Esophagus squamous epithelium (tissue), 5 donors: ENCODE measurements around the gene ZNRF1. TPM values are rescaled to one million over a fixed set of nuclear protein-coding genes. Genes with fewer than 3 reads are reported as not detected.

Experiments
- DNase-seq: peaks from one replicate; lab custom pipeline; 2025; lab: John Stamatoyannopoulos, UW
- H3K27ac ChIP-seq, 4 donors: fragments of 200-600 bp; sonication (generic); one replicate each; pipeline ENCODE4 v1.5.1; 2016 to 2019; ENCODE audit warnings: mild to moderate bottlenecking in 1 of 4
- H3K27me3 ChIP-seq, 4 donors: fragments of 200-600 bp; sonication (generic); 1 replicate in 3 of 4; 2 replicates in 1 of 4; pipeline versions ENCODE4 v1.5.1 to v1.6.0; 2017 to 2021; ENCODE audit warnings: antibody characterized with exemption in 1 of 4
- H3K36me3 ChIP-seq, 3 donors: fragments of 200-600 bp; sonication (generic); one replicate each; pipeline ENCODE4 v1.5.1; 2016 to 2019
- H3K4me1 ChIP-seq, 3 donors: fragments of 200-600 bp; sonication (generic); one replicate each; pipeline ENCODE4 v1.5.1; 2017 to 2019
- H3K4me3 ChIP-seq, 4 donors: fragments of 200-600 bp; sonication (generic); 1 replicate in 3 of 4; 2 replicates in 1 of 4; pipeline ENCODE4 v1.5.1; 2016 to 2019; ENCODE audit warnings: mild to moderate bottlenecking in 2 of 4, moderate library complexity in 1 of 4
- H3K9me3 ChIP-seq, 3 donors: fragments of 200-600 bp; sonication (generic); one replicate each; pipeline ENCODE4 v1.5.1; 2016 to 2019
- POLR2A ChIP-seq, 4 donors: fragments of 450-650 bp; IDR thresholded peaks; one replicate each; pipeline ENCODE4 v1.6.1; 2017; ENCODE audit warnings: antibody characterized with exemption in 4 of 4, mild to moderate bottlenecking in 4 of 4, moderate library complexity in 3 of 4
- WGBS, 2 donors: methylation state at CpG; one replicate each; pipeline ENCODE4 v1.1.5; 2018; 5-methylcytosine and 5-hydroxymethylcytosine counted together
- intact Hi-C: fragments of 100-400 bp; cut with DNase I; formaldehyde crosslinking; loops from one replicate; pipeline ENCODE4 v1.15.0; 2022
- total RNA-seq, 4 donors: library from RNA; depleted of rRNA; stranded (reverse); fragments of >200 nt; gene quantifications; one replicate each; pipeline ENCODE4 v1.1.0, GENCODE V29; 2016
- TF ChIP-seq, protein P1 (sequence below), 6 experiments: fragments of 450-650 bp in 4 of 6; fragments of 200-600 bp in 2 of 6; sonication (generic) in 2 of 6; IDR thresholded peaks; one replicate each; pipeline ENCODE4 v1.5.1; 2016 to 2019; ENCODE audit warnings: antibody characterized with exemption in 6 of 6, mild to moderate bottlenecking in 4 of 6, moderate library complexity in 4 of 6
- donor health status: DM: yes; HTN: yes; CAD: no.

Gene ZNRF1
- total RNA-seq, 4 donors from 2014 or later = 28.0 to 67.4 (median 33.5) TPM

DNA sequence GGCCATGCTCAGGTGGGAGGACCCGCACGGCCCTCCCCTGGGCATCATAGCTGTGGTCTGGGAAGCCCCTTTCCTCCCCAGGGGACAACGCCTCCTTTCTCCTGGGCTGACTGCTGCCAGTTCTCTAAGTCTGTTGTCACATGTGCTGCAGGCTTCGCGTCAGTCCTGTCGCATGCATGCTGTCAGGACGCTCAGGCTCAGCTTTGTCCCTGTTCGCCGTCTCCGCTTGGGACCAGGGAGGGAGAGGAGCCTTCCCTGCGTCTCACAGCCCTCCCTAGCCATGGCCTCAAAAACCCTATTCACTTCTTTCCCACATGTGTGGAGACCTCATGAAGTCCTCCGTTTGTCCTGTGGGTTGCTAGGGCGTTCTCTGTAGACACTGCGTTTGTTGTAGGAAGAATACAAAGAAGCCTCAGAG, 96.4 kb downstream of the ZNRF1 start:
- no peaks in the 10 kb centered on the region for H3K27me3 ChIP-seq
- no peak for DNase-seq
- no peak overlapping the region for H3K4me3 ChIP-seq
- intact Hi-C loops = no loop called here
- peaks cover 43 to 80% (median 45%) of the 10 kb centered on the region in 3 donors for H3K4me1 ChIP-seq
- peaks cover 0 to 26% (median 0%) of the 10 kb centered on the region in 3 donors for H3K36me3 ChIP-seq
- H3K9me3 ChIP-seq = no peaks in the 10 kb centered on the region
- peak overlapping the region in 1 of 4 donors; percentile 78 for H3K27ac ChIP-seq
- WGBS, 2 donors = 86 to 89% methylated on average over 4 to 13 of the region's 14 CpGs
- no peak for TF ChIP-seq POLR2A (IDR thresholded peaks at IDR 0.05)
- TF ChIP-seq, protein P1, sequence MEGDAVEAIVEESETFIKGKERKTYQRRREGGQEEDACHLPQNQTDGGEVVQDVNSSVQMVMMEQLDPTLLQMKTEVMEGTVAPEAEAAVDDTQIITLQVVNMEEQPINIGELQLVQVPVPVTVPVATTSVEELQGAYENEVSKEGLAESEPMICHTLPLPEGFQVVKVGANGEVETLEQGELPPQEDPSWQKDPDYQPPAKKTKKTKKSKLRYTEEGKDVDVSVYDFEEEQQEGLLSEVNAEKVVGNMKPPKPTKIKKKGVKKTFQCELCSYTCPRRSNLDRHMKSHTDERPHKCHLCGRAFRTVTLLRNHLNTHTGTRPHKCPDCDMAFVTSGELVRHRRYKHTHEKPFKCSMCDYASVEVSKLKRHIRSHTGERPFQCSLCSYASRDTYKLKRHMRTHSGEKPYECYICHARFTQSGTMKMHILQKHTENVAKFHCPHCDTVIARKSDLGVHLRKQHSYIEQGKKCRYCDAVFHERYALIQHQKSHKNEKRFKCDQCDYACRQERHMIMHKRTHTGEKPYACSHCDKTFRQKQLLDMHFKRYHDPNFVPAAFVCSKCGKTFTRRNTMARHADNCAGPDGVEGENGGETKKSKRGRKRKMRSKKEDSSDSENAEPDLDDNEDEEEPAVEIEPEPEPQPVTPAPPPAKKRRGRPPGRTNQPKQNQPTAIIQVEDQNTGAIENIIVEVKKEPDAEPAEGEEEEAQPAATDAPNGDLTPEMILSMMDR (IDR thresholded peaks at IDR 0.05) = no peak

DNA sequence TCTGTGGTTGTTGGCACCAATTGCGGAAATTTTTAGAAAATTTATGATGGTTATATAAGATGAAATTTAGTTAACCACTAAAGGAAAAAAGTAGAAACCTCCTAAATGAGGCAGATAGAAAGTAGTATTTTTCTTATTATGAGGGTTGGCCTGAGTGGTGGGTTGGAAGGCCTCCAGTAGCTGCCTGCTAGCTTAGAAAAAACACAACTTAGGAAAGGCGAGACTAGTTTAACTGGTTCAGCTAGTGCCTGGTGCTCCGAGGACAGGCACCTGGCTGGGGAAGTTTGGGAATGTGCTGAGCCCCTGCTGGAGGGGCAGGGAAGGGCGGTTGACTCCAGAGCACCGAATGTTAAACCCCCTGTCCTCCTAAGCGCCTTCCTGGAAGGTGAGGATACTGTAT, 97.8 kb downstream of the ZNRF1 start:
- Histone ChIP-seq H3K9me3 (no peaks in the 10 kb centered on the region), H3K4me1 (peaks cover 44 to 76% (median 47%) of the 10 kb centered on the region in 3 donors), H3K4me3 (no peak overlapping the region), H3K27ac (peak overlapping the region; percentile 54 to 82 (median 69)), H3K27me3 (no peaks in the 10 kb centered on the region), H3K36me3 (peaks cover 0 to 26% (median 0%) of the 10 kb centered on the region in 3 donors)
- no peak for TF ChIP-seq POLR2A (IDR thresholded peaks at IDR 0.05)
- TF ChIP-seq, protein P1 (IDR thresholded peaks at IDR 0.05) = peak in 5 of 6 experiments; percentile 34 to 81 (median 64)
- intact Hi-C loops = no loop called here
- WGBS, 2 donors = 40 to 46% methylated on average over 6 of the region's 6 CpGs
- DNase-seq = no peak

- Histone ChIP-seq H3K4me1 (peaks cover 43 to 71% (median 47%) of the 10 kb centered on the region in 3 donors), H3K27me3 (no peaks in the 10 kb centered on the region), H3K27ac (peak overlapping the region; percentile 54 to 82 (median 69)), H3K9me3 (no peaks in the 10 kb centered on the region), H3K4me3 (no peak overlapping the region), H3K36me3 (peaks cover 0 to 26% (median 0%) of the 10 kb centered on the region in 3 donors)
- 79 to 80% methylated on average over 8 of the region's 10 CpGs for WGBS, 2 donors
- no peak for DNase-seq
- no peak for TF ChIP-seq POLR2A (IDR thresholded peaks at IDR 0.05)
- TF ChIP-seq, protein P1 (IDR thresholded peaks at IDR 0.05) = no peak
- intact Hi-C loops = no loop called here
Measured at GRCh38 chr16:75097191-75097761, 98.5 kb downstream of the ZNRF1 start.

GRCh38 chr16:75097941-75098901, 99.4 kb downstream of the ZNRF1 start:
- Histone ChIP-seq H3K27ac (peak overlapping the region; percentile 60 to 82 (median 73)), H3K27me3 (no peaks in the 10 kb centered on the region), H3K36me3 (peaks cover 0 to 26% (median 0%) of the 10 kb centered on the region in 3 donors), H3K4me1 (peaks cover 43 to 62% (median 47%) of the 10 kb centered on the region in 3 donors), H3K9me3 (no peaks in the 10 kb centered on the region), H3K4me3 (no peak overlapping the region)
- WGBS, 2 donors = 39 to 69% methylated on average over 5 to 11 of the region's 15 CpGs
- DNase-seq = no peak
- intact Hi-C loops = no loop called here
- TF ChIP-seq POLR2A (IDR thresholded peaks at IDR 0.05) = no peak
- TF ChIP-seq, protein P1 (IDR thresholded peaks at IDR 0.05) = no peak
